ENCODE results near the gene GBP7. TPM values are rescaled to one million over a fixed set of nuclear protein-coding genes. Genes with fewer than 3 reads are reported as not detected.

The GBP7 gene
- total and polyA plus RNA-seq, 7 experiments from 2014 or later: 0.13 to 0.19 TPM; not detected in 5

DNA sequence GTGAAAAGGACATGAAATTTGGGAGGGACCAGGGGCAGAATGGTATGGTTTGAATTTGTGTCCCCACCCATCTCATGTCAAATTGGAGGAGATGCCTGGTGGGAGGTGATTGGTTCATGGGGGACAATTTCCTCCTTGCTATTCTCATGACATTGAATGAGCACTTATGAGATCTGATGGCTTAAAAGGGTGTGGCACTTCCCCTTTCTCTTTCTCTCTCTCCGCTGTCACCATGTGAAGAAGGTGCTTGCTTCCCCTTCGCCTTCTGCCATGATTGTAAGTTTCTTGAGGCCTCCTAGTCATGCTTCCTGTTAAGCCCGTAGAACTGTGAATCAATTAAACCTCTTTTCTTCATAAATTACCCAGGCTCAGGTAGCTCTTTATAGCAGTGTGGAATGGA lies 30.6 kb upstream of the GBP7 start:
- Mint-ChIP-seq H3K4me1 (peaks cover 11 to 30% (median 15%) of the 10 kb centered on the region in 7 donors), H3K36me3 (peaks cover 0 to 57% (median 48%) of the 10 kb centered on the region in 5 donors), H3K27ac (peak overlapping the region in 1 of 9 donors; percentile 51), H3K4me3 (no peak overlapping the region), H3K9me3 (peaks cover 0 to 41% (median 17%) of the 10 kb centered on the region in 11 donors), H3K27me3 (no peaks in the 10 kb centered on the region)
- ATAC-seq (no peak), DNase-seq (no peak)
- no peak overlapping the region for H3K4me3 ChIP-seq (ENCODE audit: low read length)
- H3K27ac ChIP-seq (ENCODE audit: low read depth, low read length): no peak overlapping the region
- peaks cover 0 to 11% (median 0%) of the 10 kb centered on the region in 3 experiments for H3K9me3 ChIP-seq (ENCODE audit: control insufficient read depth in 2 of 3, low read length in 3 of 3)
- H3K36me3 ChIP-seq (ENCODE audit: control insufficient read depth in 2 of 3, insufficient read depth in 3 of 3, low read length in 3 of 3): no peaks in the 10 kb centered on the region
- ChIA-PET CTCF (no interaction called here), POLR2A (interaction anchor here (0.7 kb wide), 1 partner anchor 13 kb away, joined by 3 read pairs; no protein-coding TSS in a partner anchor)
- H3K4me1 ChIP-seq (ENCODE audit: control insufficient read depth in 2 of 2, insufficient read depth in 2 of 2, low read length in 2 of 2): peaks cover 4% of the 10 kb centered on the region in 2 donors
- intact Hi-C loops (cut with micrococcal nuclease): no loop called here
- H3K27me3 ChIP-seq (ENCODE audit: control insufficient read depth in 2 of 2, insufficient read depth in 2 of 2, low read length in 2 of 2): no peaks in the 10 kb centered on the region

DNA sequence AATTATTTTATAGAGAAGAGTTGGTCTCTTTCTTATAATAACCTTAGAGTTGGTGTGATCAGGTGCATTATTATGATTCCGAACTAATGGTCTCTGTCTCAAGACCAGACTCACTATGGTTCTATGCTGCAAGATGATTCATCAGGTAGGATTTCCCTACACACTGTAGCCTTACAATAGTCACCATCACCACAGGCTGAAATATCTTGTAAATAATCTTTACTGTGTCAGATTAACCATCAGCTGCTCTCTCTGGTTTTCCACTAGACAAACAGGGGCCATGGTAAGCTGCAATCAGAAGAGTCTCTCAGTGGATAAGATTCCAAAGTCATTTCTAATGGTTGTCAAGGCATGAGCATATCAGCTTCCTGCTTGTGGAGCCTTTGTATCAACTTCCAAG lies 27.4 kb upstream of the GBP7 start:
- Mint-ChIP-seq H3K9me3 (peaks cover 0 to 33% (median 16%) of the 10 kb centered on the region in 11 donors), H3K36me3 (peaks cover 0 to 51% (median 31%) of the 10 kb centered on the region in 5 donors), H3K4me3 (no peak overlapping the region), H3K27ac (peak overlapping the region in 2 of 9 donors; percentile 21 to 97), H3K4me1 (peaks cover 25 to 40% (median 36%) of the 10 kb centered on the region in 7 donors), H3K27me3 (no peaks in the 10 kb centered on the region)
- H3K4me1 ChIP-seq (ENCODE audit: control insufficient read depth in 2 of 2, insufficient read depth in 2 of 2, low read length in 2 of 2): peaks cover 15 to 17% of the 10 kb centered on the region in 2 donors
- DNase-seq (no peak), ATAC-seq (no peak)
- no peak overlapping the region for H3K27ac ChIP-seq (ENCODE audit: low read depth, low read length)
- peaks cover 0 to 5% (median 0%) of the 10 kb centered on the region in 3 experiments for H3K36me3 ChIP-seq (ENCODE audit: control insufficient read depth in 2 of 3, insufficient read depth in 3 of 3, low read length in 3 of 3)
- H3K4me3 ChIP-seq (ENCODE audit: low read length): no peak overlapping the region
- intact Hi-C loops (cut with micrococcal nuclease): no loop called here
- H3K9me3 ChIP-seq (ENCODE audit: control insufficient read depth in 2 of 3, low read length in 3 of 3): peaks cover 0 to 11% (median 0%) of the 10 kb centered on the region in 3 experiments
- ChIA-PET CTCF (interaction anchor here (1.1 kb wide), 1 partner anchor 154 kb away, joined by 3 read pairs; no protein-coding TSS in a partner anchor), POLR2A (interaction anchor here (1.3 kb wide), 1 partner anchor 77 kb away, joined by 5 read pairs; no protein-coding TSS in a partner anchor)
- no peaks in the 10 kb centered on the region for H3K27me3 ChIP-seq (ENCODE audit: control insufficient read depth in 2 of 2, insufficient read depth in 2 of 2, low read length in 2 of 2)

DNA sequence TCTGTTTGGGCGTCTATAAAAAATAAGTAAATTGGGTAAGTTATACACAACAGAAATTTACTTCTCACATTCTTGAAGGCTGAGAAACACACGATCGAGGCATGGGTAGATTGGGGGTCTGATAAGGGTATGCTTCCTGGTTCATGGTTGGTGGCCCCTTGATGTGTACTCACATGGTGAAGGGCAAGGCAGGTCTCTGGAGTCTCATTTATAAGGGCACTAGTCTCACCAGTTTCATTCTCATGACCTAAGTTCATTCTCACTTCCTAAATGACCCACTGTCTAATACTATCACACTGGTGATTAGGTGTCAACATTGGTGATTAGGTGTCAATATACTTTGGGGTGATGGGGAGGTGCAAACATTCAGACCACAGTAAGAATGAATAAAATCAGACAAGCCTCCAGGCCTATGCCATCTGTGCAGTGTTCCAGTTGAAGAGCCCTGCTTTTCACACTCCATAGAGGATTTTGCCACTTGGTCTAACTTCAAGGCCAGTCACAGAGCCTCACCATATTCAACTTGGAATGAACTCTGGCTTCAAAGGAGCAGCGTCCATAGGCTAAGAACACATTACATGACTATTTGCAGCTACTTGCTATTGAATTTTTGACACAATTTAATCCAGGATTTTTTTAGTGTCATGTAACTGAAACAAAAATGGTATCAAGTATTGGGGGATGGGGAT lies 25.4 kb upstream of the GBP7 start:
- peaks cover 0 to 8% (median 0%) of the 10 kb centered on the region in 3 experiments for H3K36me3 ChIP-seq (ENCODE audit: control insufficient read depth in 2 of 3, insufficient read depth in 3 of 3, low read length in 3 of 3)
- ChIA-PET POLR2A (interaction anchor here (0.7 to 1.8 kb wide), 2 partner anchors 57 to 259 kb away, joined by 3 to 7 read pairs; no protein-coding TSS in a partner anchor), CTCF (no interaction called here)
- Mint-ChIP-seq H3K36me3 (peaks cover 0 to 55% (median 29%) of the 10 kb centered on the region in 5 donors), H3K9me3 (peaks cover 0 to 27% (median 11%) of the 10 kb centered on the region in 11 donors), H3K27me3 (no peaks in the 10 kb centered on the region), H3K4me1 (peaks cover 35 to 55% (median 50%) of the 10 kb centered on the region in 7 donors), H3K4me3 (peak overlapping the region; percentile 63 to 99 (median 94)), H3K27ac (peak overlapping the region; percentile 75 to 99 (median 94))
- DNase-seq: peak in 1 of 9 donors; percentile 8
- ATAC-seq: no peak
- peaks cover 24 to 26% of the 10 kb centered on the region in 2 donors for H3K4me1 ChIP-seq (ENCODE audit: control insufficient read depth in 2 of 2, insufficient read depth in 2 of 2, low read length in 2 of 2)
- peaks cover 0 to 11% (median 0%) of the 10 kb centered on the region in 3 experiments for H3K9me3 ChIP-seq (ENCODE audit: control insufficient read depth in 2 of 3, low read length in 3 of 3)
- peak overlapping the region; percentile 92 for H3K4me3 ChIP-seq (ENCODE audit: low read length)
- no peaks in the 10 kb centered on the region for H3K27me3 ChIP-seq (ENCODE audit: control insufficient read depth in 2 of 2, insufficient read depth in 2 of 2, low read length in 2 of 2)
- intact Hi-C loops (cut with micrococcal nuclease): no loop called here
- H3K27ac ChIP-seq (ENCODE audit: low read depth, low read length): peak overlapping the region; percentile 88

DNA sequence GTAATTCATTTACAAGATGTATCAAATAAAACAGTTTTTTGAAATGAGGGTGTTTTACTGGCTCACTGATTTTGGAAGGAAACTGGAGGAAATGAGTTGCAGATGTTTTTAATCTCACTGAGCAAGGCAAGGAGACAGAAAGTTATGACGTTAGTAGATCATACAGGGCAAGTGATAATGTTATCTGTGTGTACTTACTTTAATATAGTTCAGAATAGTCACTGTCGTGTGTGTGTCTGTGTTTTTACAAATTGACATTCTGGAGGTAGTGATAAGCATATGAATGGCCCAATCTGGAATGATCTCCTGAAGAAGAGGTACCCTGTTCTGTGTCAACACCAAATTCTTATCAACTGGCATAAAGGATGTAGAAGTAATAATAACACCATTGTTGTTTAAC lies 24.9 kb upstream of the GBP7 start:
- Histone ChIP-seq H3K9me3 (ENCODE audit: control insufficient read depth in 2 of 3, low read length in 3 of 3) (peaks cover 0 to 11% (median 0%) of the 10 kb centered on the region in 3 experiments), H3K36me3 (ENCODE audit: control insufficient read depth in 2 of 3, insufficient read depth in 3 of 3, low read length in 3 of 3) (peaks cover 0 to 8% (median 0%) of the 10 kb centered on the region in 3 experiments), H3K27ac (ENCODE audit: low read depth, low read length) (peak overlapping the region; percentile 88), H3K27me3 (ENCODE audit: control insufficient read depth in 2 of 2, insufficient read depth in 2 of 2, low read length in 2 of 2) (no peaks in the 10 kb centered on the region), H3K4me3 (ENCODE audit: low read length) (peak overlapping the region; percentile 92), H3K4me1 (ENCODE audit: control insufficient read depth in 2 of 2, insufficient read depth in 2 of 2, low read length in 2 of 2) (peaks cover 30 to 31% of the 10 kb centered on the region in 2 donors)
- ChIA-PET CTCF (interaction anchor here (0.6 to 1.4 kb wide), 4 partner anchors 9 to 158 kb away, joined by 3 to 5 read pairs (median 4); no protein-coding TSS in a partner anchor), POLR2A (interaction anchor here (0.6 to 4.5 kb wide), 9 partner anchors 8 to 157 kb away, joined by 3 to 40 read pairs (median 4); partner anchors contain the start of genes GBP1, GBP2 and GBP5)
- peak overlapping the region; percentile 63 to 99 (median 94) for H3K4me3 Mint-ChIP-seq
- H3K27me3 Mint-ChIP-seq: no peaks in the 10 kb centered on the region
- H3K27ac Mint-ChIP-seq: peak overlapping the region; percentile 75 to 99 (median 94)
- intact Hi-C loops (cut with micrococcal nuclease): no loop called here
- H3K9me3 Mint-ChIP-seq: peaks cover 0 to 26% (median 11%) of the 10 kb centered on the region in 11 donors
- H3K4me1 Mint-ChIP-seq: peaks cover 39 to 61% (median 56%) of the 10 kb centered on the region in 7 donors
- peaks cover 0 to 57% (median 29%) of the 10 kb centered on the region in 5 donors for H3K36me3 Mint-ChIP-seq
- ATAC-seq (peak; percentile 79), DNase-seq (peak in 7 of 9 donors; percentile 56 to 73 (median 63))

DNA sequence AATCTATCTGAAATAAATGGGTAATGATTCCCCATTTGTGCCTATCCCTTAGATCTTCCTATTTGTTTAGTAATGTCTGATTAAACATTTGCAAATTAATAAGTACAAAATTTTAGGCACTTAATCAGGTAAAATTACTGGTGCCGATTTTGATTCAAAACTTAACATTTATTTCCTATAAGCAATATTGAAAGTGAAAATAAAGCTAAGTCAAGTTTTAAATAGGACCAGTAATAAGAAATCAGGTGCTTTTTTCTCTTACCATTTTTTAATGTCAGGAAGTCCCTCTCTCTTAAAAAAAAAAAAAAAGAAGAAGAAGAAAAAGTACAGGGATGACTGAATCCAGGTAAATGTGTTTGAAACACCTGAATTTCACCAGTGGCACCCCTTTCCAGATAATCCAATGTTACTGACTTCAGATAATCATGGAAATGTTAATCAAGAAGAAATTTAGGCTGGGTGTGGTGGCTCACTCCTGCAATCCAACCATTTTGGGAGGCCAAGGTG lies 23.8 kb upstream of the GBP7 start:
- Histone ChIP-seq H3K4me3 (ENCODE audit: low read length) (peak overlapping the region; percentile 92), H3K27me3 (ENCODE audit: control insufficient read depth in 2 of 2, insufficient read depth in 2 of 2, low read length in 2 of 2) (no peaks in the 10 kb centered on the region), H3K4me1 (ENCODE audit: control insufficient read depth in 2 of 2, insufficient read depth in 2 of 2, low read length in 2 of 2) (peaks cover 39 to 40% of the 10 kb centered on the region in 2 donors), H3K27ac (ENCODE audit: low read depth, low read length) (peak overlapping the region; percentile 88), H3K36me3 (ENCODE audit: control insufficient read depth in 2 of 3, insufficient read depth in 3 of 3, low read length in 3 of 3) (peaks cover 0 to 13% (median 0%) of the 10 kb centered on the region in 3 experiments), H3K9me3 (ENCODE audit: control insufficient read depth in 2 of 3, low read length in 3 of 3) (peaks cover 0 to under 1% (median 0%) of the 10 kb centered on the region in 3 experiments)
- intact Hi-C loops (cut with micrococcal nuclease): loop anchor here (1.0 to 10.0 kb wide), 9 partner anchors 58 to 258 kb away; partner anchors contain the start of genes GBP1 (in 1 of the 2) and GBP2 (in 1 of the 2)
- Mint-ChIP-seq H3K4me3 (peak overlapping the region; percentile 91 to 99 (median 97)), H3K27me3 (no peaks in the 10 kb centered on the region), H3K4me1 (peaks cover 50 to 72% (median 67%) of the 10 kb centered on the region in 7 donors), H3K36me3 (peaks cover 3 to 57% (median 30%) of the 10 kb centered on the region in 5 donors), H3K27ac (peak overlapping the region; percentile 91 to 99 (median 95)), H3K9me3 (peaks cover 0 to 15% (median 7%) of the 10 kb centered on the region in 11 donors)
- ATAC-seq: no peak
- ChIA-PET POLR2A (interaction anchor here (0.6 to 4.5 kb wide), 10 partner anchors 9 to 410 kb away, joined by 3 to 40 read pairs (median 4); partner anchors contain the start of genes GBP1, GBP2 and GBP5), CTCF (interaction anchor here (0.7 to 2.1 kb wide), 4 partner anchors 58 to 159 kb away, joined by 3 to 11 read pairs (median 4); partner anchors contain the start of gene GBP5)
- DNase-seq: peak in 4 of 9 donors; percentile 7 to 12 (median 10)

All from naive thymus-derived CD4-positive, alpha-beta T cell (primary cell).